Activated T-helper 2 cell treated with anti-CD3 and anti-CD28 coated beads, Interferon-gamma antibody, Interleukin-2, Interleukin-4, amounts not matched to agents 10 μg/mL and 5 μg/mL and 100 μg/mL, durations not matched to agents 14 hours and 24 hours and 36 hours (primary cell): ENCODE data around the gene C2orf66. TPM values are rescaled to one million over a fixed set of nuclear protein-coding genes. Genes with fewer than 3 reads are reported as not detected.

ENCODE experiments used
- total RNA-seq: library from RNA; stranded (reverse); gene quantifications from 2 replicates; pipeline ENCODE4 v1.2.3, GENCODE V29; 2022

The C2orf66 gene
- total RNA-seq, 1 donor from 2014 or later = 0.25 TPM

Other genes with a start within 250 kb of the C2orf66 start
- gene HECW2, start 215.8 kb downstream of the C2orf66 start, total RNA-seq = 1.8 and 2.2 TPM in 2 replicates
- 13.6 and 17.8 TPM in 2 replicates for gene CCDC150, start 169.6 kb downstream of the C2orf66 start, total RNA-seq
- 65.8 and 68.2 TPM in 2 replicates for gene GTF3C3, start 9.7 kb downstream of the C2orf66 start, total RNA-seq
- 31.2 and 31.4 TPM in 2 replicates for gene PGAP1, start 117.4 kb upstream of the C2orf66 start, total RNA-seq